Neural cell (in vitro differentiated cells): Measurements from ENCODE around the gene PTPRD. TPM values are rescaled to one million over a fixed set of nuclear protein-coding genes. Genes with fewer than 3 reads are reported as not detected.

Source experiments
- H2AFZ ChIP-seq: fragments of 200-600, 300-800 bp; sonication (generic), shearing (Covaris generic); 2 replicates; pipeline ENCODE4 v1.6.0; 2014; ENCODE audit warnings: low read depth, mild to moderate bottlenecking, antibody characterized with exemption, low read length, moderate library complexity
- H3F3A ChIP-seq: fragments of 200-600 bp; shearing (Covaris generic); 2 replicates; pipeline ENCODE4 v1.6.1; 2016; ENCODE audit warnings: mild to moderate bottlenecking, moderate library complexity, mixed read lengths, antibody characterized with exemption, low read length; ENCODE audit not compliant: insufficient read depth, poor library complexity, severe bottlenecking
- H3K27ac ChIP-seq: fragments of 200-600, 300-800 bp; sonication (generic), shearing (Covaris generic); 2 replicates; pipeline ENCODE4 v1.5.1; 2014; ENCODE audit warnings: mild to moderate bottlenecking, low read length, moderate library complexity
- H3K27me3 ChIP-seq: fragments of 300-800, 200-600 bp; sonication (generic), shearing (Covaris generic); 2 replicates; pipeline ENCODE4 v1.6.0; 2014; ENCODE audit warnings: mild to moderate bottlenecking, low read depth, low read length, moderate library complexity; ENCODE audit not compliant: insufficient read depth
- H3K36me3 ChIP-seq: fragments of 300-800, 200-600 bp; sonication (generic), shearing (Covaris generic); 2 replicates; pipeline ENCODE4 v1.5.1; 2014; ENCODE audit warnings: mild to moderate bottlenecking, antibody characterized with exemption, low read length, moderate library complexity; ENCODE audit not compliant: insufficient read depth
- H3K4me2 ChIP-seq: fragments of 300-800, 200-600 bp; sonication (generic), shearing (Covaris generic); 2 replicates; pipeline ENCODE4 v1.6.0; 2014; ENCODE audit warnings: mild to moderate bottlenecking, low read length
- H3K4me3 ChIP-seq: fragments of 300-800, 200-600 bp; sonication (generic), shearing (Covaris generic); 2 replicates; pipeline ENCODE4 v1.5.1; 2014; ENCODE audit warnings: mild to moderate bottlenecking, low read length, moderate library complexity
- H3K79me2 ChIP-seq: fragments of 200-600 bp; shearing (Covaris generic); replicated peaks from 2 replicates; pipeline ENCODE4 v1.6.0; 2014; ENCODE audit warnings: mild to moderate bottlenecking, low read length, moderate library complexity; ENCODE audit not compliant: insufficient read depth
- H3K9ac ChIP-seq: fragments of 300-800, 200-600 bp; sonication (generic), shearing (Covaris generic); 2 replicates; pipeline ENCODE4 v1.6.1; 2016; ENCODE audit warnings: mild to moderate bottlenecking, low read length, mixed read lengths
- H3K9me2 ChIP-seq: fragments of 200-600 bp; shearing (Covaris generic); 2 replicates; pipeline ENCODE4 v1.6.1; 2016; ENCODE audit warnings: mild to moderate bottlenecking, low read length, mixed read lengths; ENCODE audit not compliant: insufficient read depth
- H3K9me3 ChIP-seq: fragments of 200-600, 300-800 bp; sonication (generic), shearing (Covaris generic); 2 replicates; pipeline ENCODE4 v1.6.1; 2016; ENCODE audit warnings: mild to moderate bottlenecking, mixed run types, low read length, moderate library complexity, mixed read lengths
- H4K20me1 ChIP-seq: fragments of 200-600 bp; shearing (Covaris generic); 2 replicates; pipeline ENCODE4 v1.6.1; 2016; ENCODE audit warnings: mild to moderate bottlenecking, mixed run types; ENCODE audit not compliant: insufficient read depth
- EP300 ChIP-seq: fragments of 450-650 bp; conservative IDR thresholded peaks from 2 replicates; pipeline ENCODE4 v1.6.1; 2014; ENCODE audit warnings: antibody characterized with exemption, mild to moderate bottlenecking, moderate library complexity; ENCODE audit not compliant: poor library complexity, severe bottlenecking
- MXI1 ChIP-seq: fragments of 450-650 bp; conservative IDR thresholded peaks from 2 replicates; pipeline ENCODE4 v1.6.1; 2014; ENCODE audit warnings: antibody characterized with exemption, mild to moderate bottlenecking; ENCODE audit not compliant: poor library complexity, severe bottlenecking
- RAD21 ChIP-seq: fragments of 450-650 bp; conservative IDR thresholded peaks from 2 replicates; pipeline ENCODE4 v1.6.1; 2014; ENCODE audit warnings: antibody characterized with exemption, mild to moderate bottlenecking, moderate library complexity
- SMC3 ChIP-seq: fragments of 450-650 bp; conservative IDR thresholded peaks from 2 replicates; pipeline ENCODE4 v1.6.1; 2014; ENCODE audit warnings: antibody characterized with exemption, mild to moderate bottlenecking, moderate library complexity; ENCODE audit not compliant: poor library complexity
- TAF1 ChIP-seq: IDR thresholded peaks from 2 replicates; pipeline ENCODE4 v1.6.1; 2012; ENCODE audit warnings: low read depth
- polyA plus RNA-seq: library from polyadenylated mRNA; depleted of rRNA; stranded (reverse); fragments of >200 nt; gene quantifications from 2 replicates; pipeline ENCODE4 v1.2.3, GENCODE V29; 2014
- TF ChIP-seq, protein P1 (sequence below): IDR thresholded peaks from 2 replicates; pipeline ENCODE4 v1.6.1; 2012; ENCODE audit warnings: borderline replicate concordance
- TF ChIP-seq, protein P2 (sequence below): fragments of 450-650 bp; IDR thresholded peaks from 2 replicates; pipeline ENCODE4 v1.5.1; 2014; ENCODE audit warnings: antibody characterized with exemption, mild to moderate bottlenecking, moderate library complexity; ENCODE audit not compliant: poor library complexity, severe bottlenecking

The PTPRD gene
- polyA plus RNA-seq, 1 donor from 2014 or later = 143 TPM

GRCh38 chr9:8332331-8332650 lies 2280.5 kb downstream of the PTPRD start:
- H4K20me1 ChIP-seq = no peaks in the 10 kb centered on the region
- no peak overlapping the region for H3K4me3 ChIP-seq
- no peaks in the 10 kb centered on the region for H3K79me2 ChIP-seq

GRCh38 chr9:8331507-8332330 lies 2281.1 kb downstream of the PTPRD start:
- no peak overlapping the region for H2AFZ ChIP-seq
- H3K9me2 ChIP-seq = no peaks in the 10 kb centered on the region
- H3K4me2 ChIP-seq = no peak overlapping the region
- no peaks in the 10 kb centered on the region for H4K20me1 ChIP-seq
- H3K79me2 ChIP-seq = no peaks in the 10 kb centered on the region
- H3F3A ChIP-seq = no peaks in the 10 kb centered on the region
- H3K9me3 ChIP-seq = no peaks in the 10 kb centered on the region
- H3K4me3 ChIP-seq = no peak overlapping the region
- TF ChIP-seq, protein P1, sequence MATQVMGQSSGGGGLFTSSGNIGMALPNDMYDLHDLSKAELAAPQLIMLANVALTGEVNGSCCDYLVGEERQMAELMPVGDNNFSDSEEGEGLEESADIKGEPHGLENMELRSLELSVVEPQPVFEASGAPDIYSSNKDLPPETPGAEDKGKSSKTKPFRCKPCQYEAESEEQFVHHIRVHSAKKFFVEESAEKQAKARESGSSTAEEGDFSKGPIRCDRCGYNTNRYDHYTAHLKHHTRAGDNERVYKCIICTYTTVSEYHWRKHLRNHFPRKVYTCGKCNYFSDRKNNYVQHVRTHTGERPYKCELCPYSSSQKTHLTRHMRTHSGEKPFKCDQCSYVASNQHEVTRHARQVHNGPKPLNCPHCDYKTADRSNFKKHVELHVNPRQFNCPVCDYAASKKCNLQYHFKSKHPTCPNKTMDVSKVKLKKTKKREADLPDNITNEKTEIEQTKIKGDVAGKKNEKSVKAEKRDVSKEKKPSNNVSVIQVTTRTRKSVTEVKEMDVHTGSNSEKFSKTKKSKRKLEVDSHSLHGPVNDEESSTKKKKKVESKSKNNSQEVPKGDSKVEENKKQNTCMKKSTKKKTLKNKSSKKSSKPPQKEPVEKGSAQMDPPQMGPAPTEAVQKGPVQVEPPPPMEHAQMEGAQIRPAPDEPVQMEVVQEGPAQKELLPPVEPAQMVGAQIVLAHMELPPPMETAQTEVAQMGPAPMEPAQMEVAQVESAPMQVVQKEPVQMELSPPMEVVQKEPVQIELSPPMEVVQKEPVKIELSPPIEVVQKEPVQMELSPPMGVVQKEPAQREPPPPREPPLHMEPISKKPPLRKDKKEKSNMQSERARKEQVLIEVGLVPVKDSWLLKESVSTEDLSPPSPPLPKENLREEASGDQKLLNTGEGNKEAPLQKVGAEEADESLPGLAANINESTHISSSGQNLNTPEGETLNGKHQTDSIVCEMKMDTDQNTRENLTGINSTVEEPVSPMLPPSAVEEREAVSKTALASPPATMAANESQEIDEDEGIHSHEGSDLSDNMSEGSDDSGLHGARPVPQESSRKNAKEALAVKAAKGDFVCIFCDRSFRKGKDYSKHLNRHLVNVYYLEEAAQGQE = no peak
- no peak for TF ChIP-seq SMC3
- TF ChIP-seq EP300 = no peak
- H3K27ac ChIP-seq = no peak overlapping the region
- H3K36me3 ChIP-seq = no peaks in the 10 kb centered on the region
- H3K27me3 ChIP-seq = no peaks in the 10 kb centered on the region
- H3K9ac ChIP-seq = no peak overlapping the region

More at GRCh38 chr9:8332331-8332650, 2280.5 kb downstream of the PTPRD start:
- Histone ChIP-seq H3K9me3 (no peaks in the 10 kb centered on the region), H3F3A (no peaks in the 10 kb centered on the region), H3K9ac (no peak overlapping the region), H2AFZ (no peak overlapping the region), H3K4me2 (no peak overlapping the region), H3K9me2 (no peaks in the 10 kb centered on the region), H3K36me3 (no peaks in the 10 kb centered on the region), H3K27ac (no peak overlapping the region), H3K27me3 (no peaks in the 10 kb centered on the region)
- TF ChIP-seq, protein P1 = no peak

- Histone ChIP-seq H3K9me3 (no peaks in the 10 kb centered on the region), H3K36me3 (no peaks in the 10 kb centered on the region)
- TF ChIP-seq TAF1 (no peak), RAD21 (no peak), EP300 (no peak), SMC3 (no peak), MXI1 (no peak)
- TF ChIP-seq, protein P2, sequence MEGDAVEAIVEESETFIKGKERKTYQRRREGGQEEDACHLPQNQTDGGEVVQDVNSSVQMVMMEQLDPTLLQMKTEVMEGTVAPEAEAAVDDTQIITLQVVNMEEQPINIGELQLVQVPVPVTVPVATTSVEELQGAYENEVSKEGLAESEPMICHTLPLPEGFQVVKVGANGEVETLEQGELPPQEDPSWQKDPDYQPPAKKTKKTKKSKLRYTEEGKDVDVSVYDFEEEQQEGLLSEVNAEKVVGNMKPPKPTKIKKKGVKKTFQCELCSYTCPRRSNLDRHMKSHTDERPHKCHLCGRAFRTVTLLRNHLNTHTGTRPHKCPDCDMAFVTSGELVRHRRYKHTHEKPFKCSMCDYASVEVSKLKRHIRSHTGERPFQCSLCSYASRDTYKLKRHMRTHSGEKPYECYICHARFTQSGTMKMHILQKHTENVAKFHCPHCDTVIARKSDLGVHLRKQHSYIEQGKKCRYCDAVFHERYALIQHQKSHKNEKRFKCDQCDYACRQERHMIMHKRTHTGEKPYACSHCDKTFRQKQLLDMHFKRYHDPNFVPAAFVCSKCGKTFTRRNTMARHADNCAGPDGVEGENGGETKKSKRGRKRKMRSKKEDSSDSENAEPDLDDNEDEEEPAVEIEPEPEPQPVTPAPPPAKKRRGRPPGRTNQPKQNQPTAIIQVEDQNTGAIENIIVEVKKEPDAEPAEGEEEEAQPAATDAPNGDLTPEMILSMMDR = no peak
- TF ChIP-seq, protein P1 = no peak
Observed at GRCh38 chr9:8329561-8330283, 2283.1 kb downstream of the PTPRD start.

More at GRCh38 chr9:8329561-8330283, 2283.1 kb downstream of the PTPRD start:
- H3F3A ChIP-seq = no peaks in the 10 kb centered on the region
- H3K9me2 ChIP-seq = no peaks in the 10 kb centered on the region
- no peaks in the 10 kb centered on the region for H3K79me2 ChIP-seq
- H2AFZ ChIP-seq = no peak overlapping the region
- no peak overlapping the region for H3K9ac ChIP-seq
- H3K27ac ChIP-seq = no peak overlapping the region
- H3K27me3 ChIP-seq = no peaks in the 10 kb centered on the region
- no peak overlapping the region for H3K4me3 ChIP-seq
- H4K20me1 ChIP-seq = no peaks in the 10 kb centered on the region
- no peak overlapping the region for H3K4me2 ChIP-seq
